Naive thymus-derived CD4-positive, alpha-beta T cell (primary cell): Measurements from ENCODE around the gene NACC2. TPM values are rescaled to one million over a fixed set of nuclear protein-coding genes. Genes with fewer than 3 reads are reported as not detected.
"Not testable (repeated sequence)": the region's sequence is repeated elsewhere in the genome, so short reads cannot be mapped to it uniquely, and the experiment has no call there.

Experiments used
- ATAC-seq: fragments of 150-1000 bp; cut with Tn5 transposase; 2 replicates; pipeline ENCODE4 v1.10.0; 2021; ENCODE audit warnings: mild to moderate bottlenecking, moderate library complexity
- CTCF ChIA-PET: fragments of 350-600 bp; sonication (Branson Sonifier 250); formaldehyde crosslinking; loops from one replicate; lab custom pipeline; 2021; ENCODE audit warnings: antibody characterized with exemption; lab: Charles Lee
- POLR2A ChIA-PET: fragments of 350-600 bp; sonication (Branson Sonifier 250); formaldehyde crosslinking; loops from one replicate; lab custom pipeline; 2021; ENCODE audit warnings: antibody characterized with exemption, inconsistent platforms; lab: Charles Lee
- DNase-seq, 9 donors: peaks; one replicate each; pipeline versions ENCODE4 v3.0.0 to v3.0.0-alpha.2; 2020 to 2022; ENCODE audit warnings: mixed read lengths in 1 of 9
- H3K27ac ChIP-seq: one replicate; pipeline ENCODE4 v1.7.0; 2013; ENCODE audit warnings: mild to moderate bottlenecking, low read depth, low read length, moderate library complexity
- H3K27me3 ChIP-seq, 2 donors: one replicate each; pipeline ENCODE4 v1.7.0; 2013; ENCODE audit warnings: low read length in 2 of 2, mild to moderate bottlenecking in 2 of 2, moderate library complexity in 2 of 2; ENCODE audit not compliant: control insufficient read depth in 2 of 2, insufficient read depth in 2 of 2
- H3K36me3 ChIP-seq, 3 experiments: 1 replicate in 2 of 3; 2 replicates in 1 of 3; pipeline ENCODE4 v1.7.0; 2013; ENCODE audit warnings: low read length in 3 of 3, mild to moderate bottlenecking in 3 of 3, moderate library complexity in 1 of 3; ENCODE audit not compliant: insufficient read depth in 3 of 3, control insufficient read depth in 2 of 3
- H3K4me1 ChIP-seq, 2 donors: one replicate each; pipeline ENCODE4 v1.7.0; 2013; ENCODE audit warnings: low read length in 2 of 2, mild to moderate bottlenecking in 2 of 2, moderate library complexity in 1 of 2; ENCODE audit not compliant: control insufficient read depth in 2 of 2, insufficient read depth in 2 of 2
- H3K4me3 ChIP-seq: 2 replicates; pipeline ENCODE4 v1.7.0; 2013; ENCODE audit warnings: mild to moderate bottlenecking, low read length
- H3K9me3 ChIP-seq, 3 experiments: 1 replicate in 2 of 3; 2 replicates in 1 of 3; pipeline ENCODE4 v1.7.0; 2013; ENCODE audit warnings: low read length in 3 of 3; ENCODE audit not compliant: control insufficient read depth in 2 of 3
- H3K27ac Mint-ChIP-seq, 9 donors: one replicate each; pipeline ENCODE4 v1.8.0; 2020 to 2022; ENCODE audit warnings: mixed read lengths in 9 of 9, mild to moderate bottlenecking in 8 of 9, moderate library complexity in 5 of 9, inconsistent platforms in 2 of 9
- H3K27me3 Mint-ChIP-seq, 5 donors: one replicate each; pipeline ENCODE4 v1.8.0; 2021 to 2022; ENCODE audit warnings: mixed read lengths in 5 of 5, mild to moderate bottlenecking in 1 of 5
- H3K36me3 Mint-ChIP-seq, 5 donors: one replicate each; pipeline ENCODE4 v1.8.0; 2020 to 2022; ENCODE audit warnings: mixed read lengths in 5 of 5, mild to moderate bottlenecking in 3 of 5, inconsistent platforms in 1 of 5
- H3K4me1 Mint-ChIP-seq, 7 donors: one replicate each; pipeline ENCODE4 v1.8.0; 2020 to 2022; ENCODE audit warnings: mixed read lengths in 7 of 7, mild to moderate bottlenecking in 3 of 7, inconsistent platforms in 1 of 7
- H3K4me3 Mint-ChIP-seq, 10 donors: one replicate each; pipeline ENCODE4 v1.8.0; 2020 to 2022; ENCODE audit warnings: mild to moderate bottlenecking in 10 of 10, mixed read lengths in 10 of 10, moderate library complexity in 6 of 10, inconsistent platforms in 2 of 10
- H3K9me3 Mint-ChIP-seq, 11 donors: one replicate each; pipeline ENCODE4 v1.8.0; 2020 to 2022; ENCODE audit warnings: mixed read lengths in 11 of 11, mild to moderate bottlenecking in 4 of 11, inconsistent platforms in 1 of 11, moderate library complexity in 1 of 11
- intact Hi-C, 2 donors: fragments of 100-400 bp; cut with micrococcal nuclease; formaldehyde crosslinking; loops; one replicate each; pipeline ENCODE4 v1.15.1; 2023
- polyA plus RNA-seq, 2 donors: library from polyadenylated mRNA; unstranded; fragments of 300-500 nt; fragmentation: Illumina TruSeq; gene quantifications; one replicate each; pipeline ENCODE4 v1.2.3, GENCODE V29; 2021
- total RNA-seq, 6 experiments: library from RNA in 5 of 6; stranded (reverse) in 5 of 6; gene quantifications; 1 replicate in 5 of 6; 2 replicates in 1 of 6; pipeline ENCODE4 v1.2.3 and lab custom pipeline; 2021 to 2026

Gene NACC2
- total and polyA plus RNA-seq, 7 experiments from 2014 or later: 0.92 to 17.7 (median 7.5) TPM

DNA sequence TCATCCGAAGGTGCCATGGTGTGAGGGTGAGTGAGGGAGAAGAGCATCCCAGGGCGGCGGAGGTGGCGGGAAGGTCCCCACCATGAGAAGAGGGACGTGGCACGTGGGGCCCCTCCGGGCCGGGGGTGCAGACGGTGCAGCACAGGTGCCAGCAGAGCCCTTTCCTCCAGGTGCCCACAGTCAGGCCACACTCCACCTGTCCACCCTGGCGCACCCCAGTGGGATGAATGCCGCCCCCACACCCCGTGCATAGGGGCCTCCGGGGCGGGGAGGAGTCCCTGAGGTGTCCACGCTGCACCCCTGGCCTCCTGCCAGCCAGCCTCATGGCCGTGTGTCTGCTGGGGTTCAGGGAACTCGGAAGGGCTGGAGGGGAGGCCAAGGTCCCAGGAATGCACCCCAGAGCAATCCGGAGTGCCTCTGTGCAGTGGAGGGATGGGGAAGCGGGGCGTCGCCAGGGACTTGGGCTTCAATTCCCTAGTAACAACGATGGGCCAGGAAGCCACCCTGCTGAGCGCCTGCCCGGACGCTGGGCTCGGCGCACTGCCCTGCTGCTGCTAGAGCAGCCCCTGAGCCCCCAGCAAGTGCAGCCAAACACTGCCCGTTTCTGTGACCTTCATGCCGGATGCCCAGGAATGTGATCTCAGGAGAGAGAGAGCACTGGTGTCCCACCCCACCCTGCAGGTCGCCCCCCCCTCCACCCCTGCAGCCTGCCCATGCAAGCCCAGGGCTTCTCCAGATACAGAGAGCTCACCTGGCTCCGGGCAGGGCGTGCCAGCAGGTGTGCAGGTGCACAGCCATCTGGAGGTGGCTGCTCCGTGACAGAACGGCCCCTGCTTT is 8.8 kb upstream of the NACC2 start:
- Histone ChIP-seq H3K9me3 (no peaks in the 10 kb centered on the region), H3K36me3 (no peaks in the 10 kb centered on the region), H3K27me3 (no peaks in the 10 kb centered on the region), H3K27ac (no peak overlapping the region), H3K4me3 (no peak overlapping the region), H3K4me1 (peaks cover 29% of the 10 kb centered on the region in 2 donors)
- no peak overlapping the region for H3K27ac Mint-ChIP-seq
- ATAC-seq (no peak), DNase-seq (no peak)
- CTCF ChIA-PET: no interaction called here
- POLR2A ChIA-PET: no interaction called here
- no peak overlapping the region for H3K4me3 Mint-ChIP-seq
- H3K36me3 Mint-ChIP-seq: no peaks in the 10 kb centered on the region
- no peaks in the 10 kb centered on the region for H3K9me3 Mint-ChIP-seq
- H3K4me1 Mint-ChIP-seq: peaks cover 16 to 39% (median 35%) of the 10 kb centered on the region in 7 donors
- peaks cover 0 to 4% (median 0%) of the 10 kb centered on the region in 5 donors for H3K27me3 Mint-ChIP-seq
- intact Hi-C loops: no loop called here

DNA sequence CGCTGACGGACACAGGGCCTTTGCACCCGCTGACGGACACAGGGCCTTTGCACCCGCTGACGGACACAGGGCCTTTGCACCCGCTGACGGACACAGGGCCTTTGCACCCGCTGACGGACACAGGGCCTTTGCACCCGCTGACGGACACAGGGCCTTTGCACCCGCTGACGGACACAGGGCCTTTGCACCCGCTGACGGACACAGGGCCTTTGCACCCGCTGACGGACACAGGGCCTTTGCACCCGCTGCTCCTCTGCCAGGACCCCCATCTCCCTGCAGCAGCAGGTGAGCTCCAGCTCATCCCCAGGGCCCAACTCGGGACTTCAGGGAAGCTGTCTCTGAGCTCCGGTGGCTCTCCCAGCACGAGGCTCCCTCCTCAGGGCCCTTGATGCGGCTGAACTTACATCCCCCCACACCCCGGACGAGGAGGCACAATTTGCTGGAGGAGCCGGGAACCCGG is 6.6 kb upstream of the NACC2 start:
- Mint-ChIP-seq H3K4me1 (peaks cover 5 to 27% (median 23%) of the 10 kb centered on the region in 7 donors), H3K27me3 (peaks cover 0 to 15% (median 0%) of the 10 kb centered on the region in 5 donors)
- H3K9me3 Mint-ChIP-seq, H3K9me3 ChIP-seq, intact Hi-C loops, H3K27ac ChIP-seq, H3K36me3 Mint-ChIP-seq, H3K27ac Mint-ChIP-seq, H3K36me3 ChIP-seq, H3K27me3 ChIP-seq, DNase-seq, ATAC-seq, H3K4me3 Mint-ChIP-seq, H3K4me3 ChIP-seq: not testable (repeated sequence)
- ChIA-PET POLR2A (interaction anchor here (1.2 kb wide), 1 partner anchor 8 kb away, joined by 5 read pairs; no protein-coding TSS in a partner anchor), CTCF (interaction anchor here (0.7 kb wide), 1 partner anchor 12 kb away, joined by 3 read pairs; no protein-coding TSS in a partner anchor)
- peaks cover 12 to 18% of the 10 kb centered on the region in 2 donors for H3K4me1 ChIP-seq

DNA sequence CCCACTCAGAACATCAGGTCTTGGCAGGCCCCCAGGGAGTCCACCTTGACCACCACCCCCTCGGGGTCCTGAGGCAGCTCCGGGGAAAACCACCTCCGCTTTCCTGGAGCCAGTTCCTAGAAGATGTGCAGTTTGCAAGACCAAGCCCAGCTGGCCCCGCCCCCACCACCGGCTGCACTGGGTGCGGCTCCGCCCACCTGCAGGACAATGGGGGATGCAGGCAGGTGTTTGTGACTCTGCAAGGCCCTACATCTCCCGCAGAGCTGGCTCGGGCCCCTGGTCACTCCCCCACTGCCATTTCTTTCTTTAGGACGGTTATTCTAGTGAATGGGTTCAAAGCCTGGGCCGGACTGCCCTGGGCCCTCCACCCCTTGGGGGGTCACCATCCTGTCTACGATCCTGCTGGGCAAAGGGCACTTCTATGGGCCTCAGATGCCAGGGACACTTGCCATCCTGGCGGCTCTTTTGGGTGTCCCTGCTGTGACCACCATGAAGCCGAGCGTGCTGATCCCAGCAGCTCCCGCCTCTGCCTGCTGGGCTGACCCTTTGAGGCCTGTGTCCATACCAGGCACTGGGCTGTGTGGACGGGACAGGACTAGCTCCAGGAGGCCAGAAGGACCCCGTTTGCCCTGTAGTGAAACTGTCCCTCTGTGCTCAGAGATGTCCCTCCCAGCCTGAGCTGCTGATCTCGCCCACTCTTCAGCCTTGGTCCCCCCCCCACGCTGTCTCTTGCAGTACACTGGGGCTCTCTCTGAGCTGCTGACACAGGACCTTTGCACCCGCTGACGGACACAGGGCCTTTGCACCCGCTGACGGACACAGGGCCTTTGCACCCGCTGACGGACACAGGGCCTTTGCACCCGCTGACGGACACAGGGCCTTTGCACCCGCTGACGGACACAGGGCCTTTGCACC is 5.9 kb upstream of the NACC2 start:
- no peak overlapping the region for H3K4me3 ChIP-seq
- intact Hi-C loops: no loop called here
- no peak overlapping the region for H3K27ac ChIP-seq
- Mint-ChIP-seq H3K4me3 (no peak overlapping the region), H3K36me3 (no peaks in the 10 kb centered on the region), H3K27ac (no peak overlapping the region), H3K27me3 (peaks cover 0 to 19% (median 0%) of the 10 kb centered on the region in 5 donors), H3K9me3 (no peaks in the 10 kb centered on the region), H3K4me1 (peaks cover 5 to 26% (median 18%) of the 10 kb centered on the region in 7 donors)
- H3K36me3 ChIP-seq: no peaks in the 10 kb centered on the region
- ChIA-PET POLR2A (interaction anchor here (0.6 to 1.2 kb wide), 3 partner anchors 8 to 1148 kb away, joined by 3 to 5 read pairs (median 3); no protein-coding TSS in a partner anchor), CTCF (interaction anchor here (0.7 kb wide), 1 partner anchor 11 kb away, joined by 3 read pairs; no protein-coding TSS in a partner anchor)
- H3K4me1 ChIP-seq: peaks cover 9 to 15% of the 10 kb centered on the region in 2 donors
- DNase-seq: no peak
- no peaks in the 10 kb centered on the region for H3K27me3 ChIP-seq
- ATAC-seq: no peak
- H3K9me3 ChIP-seq: no peaks in the 10 kb centered on the region

DNA sequence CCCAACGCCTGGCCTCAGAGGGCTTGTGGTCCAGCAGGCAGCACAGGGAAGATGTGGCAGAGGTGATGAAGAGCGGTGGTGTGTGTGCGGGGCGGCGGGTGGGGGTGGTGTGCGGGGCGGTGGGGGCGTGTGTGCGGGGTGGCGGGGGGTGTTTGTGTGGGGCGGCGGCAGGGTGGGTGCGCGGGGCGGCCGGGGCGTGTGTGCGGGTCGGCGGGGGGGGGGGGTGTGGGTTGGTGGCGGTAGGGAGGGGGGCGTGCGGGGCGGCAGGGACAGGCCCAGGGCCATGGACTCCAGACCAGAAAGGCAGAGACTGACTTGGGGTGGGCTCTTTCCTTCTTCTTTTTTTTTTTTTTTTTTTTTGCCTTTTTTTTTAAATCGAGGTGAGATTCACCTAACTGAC is 4.5 kb upstream of the NACC2 start:
- Histone ChIP-seq H3K27ac (no peak overlapping the region), H3K9me3 (no peaks in the 10 kb centered on the region), H3K36me3 (no peaks in the 10 kb centered on the region), H3K4me3 (no peak overlapping the region), H3K27me3 (no peaks in the 10 kb centered on the region), H3K4me1 (peaks cover 11% of the 10 kb centered on the region in 2 donors)
- intact Hi-C loops: no loop called here
- Mint-ChIP-seq H3K4me3 (no peak overlapping the region), H3K27ac (no peak overlapping the region), H3K27me3 (peaks cover 0 to 19% (median 0%) of the 10 kb centered on the region in 5 donors), H3K9me3 (no peaks in the 10 kb centered on the region), H3K4me1 (peaks cover 0 to 20% (median 11%) of the 10 kb centered on the region in 7 donors), H3K36me3 (no peaks in the 10 kb centered on the region)
- POLR2A ChIA-PET: interaction anchor here (0.9 kb wide), 1 partner anchor 9 kb away, joined by 3 read pairs; no protein-coding TSS in a partner anchor
- CTCF ChIA-PET: no interaction called here
- DNase-seq (no peak), ATAC-seq (no peak)

DNA sequence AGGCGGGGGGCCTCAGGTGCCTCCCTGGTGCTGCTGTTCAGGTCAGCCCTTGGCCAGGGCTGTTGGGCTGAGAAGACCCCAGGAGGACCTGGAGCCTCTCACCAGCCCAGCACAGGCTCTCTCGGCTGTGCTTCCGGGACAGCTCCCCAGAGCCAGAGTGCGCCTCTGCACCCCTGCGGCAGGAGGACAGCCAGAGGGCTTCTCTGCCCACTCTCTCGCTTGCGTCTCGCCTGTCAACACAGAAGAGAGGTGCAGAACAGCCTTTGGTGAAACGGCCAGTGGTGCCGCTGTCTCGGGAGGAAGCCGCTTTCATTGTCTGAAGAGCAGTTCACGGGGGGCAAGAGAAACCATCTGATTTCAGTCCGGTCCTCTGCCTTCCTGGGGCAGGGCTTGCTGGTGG is 3.8 kb upstream of the NACC2 start:
- Histone ChIP-seq H3K4me1 (peaks cover 11 to 12% of the 10 kb centered on the region in 2 donors), H3K27ac (no peak overlapping the region), H3K36me3 (no peaks in the 10 kb centered on the region), H3K27me3 (no peaks in the 10 kb centered on the region), H3K9me3 (no peaks in the 10 kb centered on the region), H3K4me3 (no peak overlapping the region)
- POLR2A ChIA-PET: interaction anchor here (0.9 to 5.5 kb wide), 3 partner anchors 9 to 22 kb away, joined by 3 to 38 read pairs (median 3); no protein-coding TSS in a partner anchor
- DNase-seq (no peak), ATAC-seq (peak; percentile 19)
- Mint-ChIP-seq H3K27ac (peak overlapping the region in 2 of 9 donors; percentile 62 to 80), H3K27me3 (peaks cover 0 to 22% (median 0%) of the 10 kb centered on the region in 5 donors), H3K4me1 (peaks cover 0 to 22% (median 11%) of the 10 kb centered on the region in 7 donors), H3K36me3 (no peaks in the 10 kb centered on the region), H3K4me3 (peak overlapping the region in 9 of 10 donors; percentile 16 to 62 (median 33)), H3K9me3 (no peaks in the 10 kb centered on the region)
- CTCF ChIA-PET: no interaction called here
- intact Hi-C loops: no loop called here

DNA sequence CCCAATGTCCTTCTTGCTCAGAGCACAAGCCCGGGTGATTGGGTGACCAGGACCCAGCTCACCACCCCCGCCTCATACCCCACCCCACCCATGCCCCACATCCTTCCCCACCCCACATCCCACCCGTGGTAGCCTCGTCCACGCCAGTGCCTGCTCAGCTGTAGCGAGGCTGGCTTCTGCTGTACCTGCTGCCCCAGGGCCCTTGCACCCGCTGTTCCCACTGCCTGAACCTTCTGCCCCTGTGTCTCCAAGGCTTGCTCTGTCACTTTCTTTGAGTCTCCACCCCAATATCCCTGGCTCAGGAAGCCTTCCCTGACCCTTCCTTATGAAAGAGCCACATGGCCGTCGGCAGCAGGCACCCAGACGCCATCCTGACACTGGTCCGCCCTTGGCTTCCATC is 3.1 kb upstream of the NACC2 start:
- H3K36me3 Mint-ChIP-seq: no peaks in the 10 kb centered on the region

More for the DNA sequence above, 3.1 kb upstream of the NACC2 start:
- DNase-seq (no peak), ATAC-seq (no peak)
- Histone ChIP-seq H3K4me3 (no peak overlapping the region), H3K27me3 (no peaks in the 10 kb centered on the region), H3K4me1 (peaks cover 11 to 17% of the 10 kb centered on the region in 2 donors), H3K36me3 (no peaks in the 10 kb centered on the region), H3K27ac (no peak overlapping the region), H3K9me3 (no peaks in the 10 kb centered on the region)
- Mint-ChIP-seq H3K4me1 (peaks cover under 1 to 28% (median 15%) of the 10 kb centered on the region in 7 donors), H3K27ac (peak overlapping the region in 2 of 9 donors; percentile 25 to 38), H3K27me3 (peaks cover 0 to 27% (median 0%) of the 10 kb centered on the region in 5 donors), H3K9me3 (no peaks in the 10 kb centered on the region), H3K4me3 (peak overlapping the region in 4 of 10 donors; percentile 46 to 79 (median 56))
- ChIA-PET POLR2A (interaction anchor here (1.2 to 5.5 kb wide), 2 partner anchors 12 to 23 kb away, joined by 3 to 38 read pairs; no protein-coding TSS in a partner anchor), CTCF (no interaction called here)
- intact Hi-C loops: no loop called here
